H9 (cell line): Measurements from ENCODE around the gene SCYL3. TPM values are rescaled to one million over a fixed set of nuclear protein-coding genes. Genes with fewer than 3 reads are reported as not detected.

Experiments
- DNase-seq: peaks from one replicate; pipeline ENCODE4 v3.0.0-alpha.2; 2017
- H2AFZ ChIP-seq: one replicate; pipeline ENCODE4 v1.6.1; 2013; ENCODE audit warnings: mild to moderate bottlenecking, low read length, control low read depth, moderate library complexity
- H2AK5ac ChIP-seq: 2 replicates; pipeline ENCODE4 v1.6.1; 2013; ENCODE audit warnings: low read length, control low read depth, mixed read lengths; ENCODE audit not compliant: insufficient read length
- H2BK120ac ChIP-seq: one replicate; pipeline ENCODE4 v1.6.1; 2013; ENCODE audit warnings: low read depth, mild to moderate bottlenecking, low read length, control low read depth, inconsistent platforms; ENCODE audit not compliant: poor library complexity, severe bottlenecking
- H2BK12ac ChIP-seq: 2 replicates; pipeline ENCODE4 v1.6.1; 2013; ENCODE audit warnings: low read length, control low read depth, mixed read lengths, low read depth; ENCODE audit not compliant: insufficient read length
- H2BK15ac ChIP-seq: 2 replicates; pipeline ENCODE4 v1.6.1; 2013; ENCODE audit warnings: low read depth, low read length, control low read depth
- H2BK20ac ChIP-seq: one replicate; pipeline ENCODE4 v1.6.1; 2013; ENCODE audit warnings: low read depth, mild to moderate bottlenecking, low read length, control low read depth, inconsistent platforms; ENCODE audit not compliant: poor library complexity, severe bottlenecking
- H2BK5ac ChIP-seq: 2 replicates; pipeline ENCODE4 v1.6.1; 2013; ENCODE audit warnings: low read length, control low read depth, mixed read lengths; ENCODE audit not compliant: insufficient read length
- H3K14ac ChIP-seq: 2 replicates; pipeline ENCODE4 v1.6.1; 2013; ENCODE audit warnings: low read length, control low read depth; ENCODE audit not compliant: insufficient read depth
- H3K18ac ChIP-seq: 2 replicates; pipeline ENCODE4 v1.6.1; 2013; ENCODE audit warnings: low read depth, mild to moderate bottlenecking, mixed read lengths, low read length, control low read depth; ENCODE audit not compliant: insufficient read length
- H3K23ac ChIP-seq: 2 replicates; pipeline ENCODE4 v1.6.1; 2013; ENCODE audit warnings: low read length, control low read depth, mixed read lengths, low read depth; ENCODE audit not compliant: insufficient read length
- H3K23me2 ChIP-seq: 2 replicates; pipeline ENCODE4 v1.6.1; 2013; ENCODE audit warnings: low read depth, mild to moderate bottlenecking, mixed read lengths, low read length, control low read depth; ENCODE audit not compliant: insufficient read length, poor library complexity, severe bottlenecking
- H3K27ac ChIP-seq: 2 replicates; pipeline ENCODE4 v1.5.1; 2013; ENCODE audit warnings: low read length, control low read depth, mixed read lengths, low read depth; ENCODE audit not compliant: insufficient read length
- H3K27me3 ChIP-seq: 2 replicates; pipeline ENCODE4 v1.6.1; 2013; ENCODE audit warnings: low read length, control low read depth, inconsistent platforms; ENCODE audit not compliant: insufficient read depth
- H3K4ac ChIP-seq: 2 replicates; pipeline ENCODE4 v1.6.1; 2013; ENCODE audit warnings: low read depth, mild to moderate bottlenecking, control low read depth, inconsistent platforms, low read length, moderate library complexity
- H3K4me1 ChIP-seq: 2 replicates; pipeline ENCODE4 v1.6.1; 2013; ENCODE audit warnings: low read length, control low read depth, inconsistent platforms; ENCODE audit not compliant: insufficient read depth
- H3K4me2 ChIP-seq: 2 replicates; pipeline ENCODE4 v1.6.1; 2013; ENCODE audit warnings: low read length, control low read depth, mixed read lengths; ENCODE audit not compliant: insufficient read length, insufficient read depth
- H3K56ac ChIP-seq: 2 replicates; pipeline ENCODE4 v1.6.1; 2013; ENCODE audit warnings: low read depth, mild to moderate bottlenecking, mixed read lengths, low read length, control low read depth; ENCODE audit not compliant: insufficient read length
- H3K79me1 ChIP-seq: 2 replicates; pipeline ENCODE4 v1.6.1; 2013; ENCODE audit warnings: low read depth, mild to moderate bottlenecking, moderate library complexity, low read length, control low read depth, inconsistent platforms; ENCODE audit not compliant: insufficient read depth, poor library complexity, severe bottlenecking
- H3K79me2 ChIP-seq: 2 replicates; pipeline ENCODE4 v1.6.1; 2013; ENCODE audit warnings: low read length, control low read depth, inconsistent platforms; ENCODE audit not compliant: insufficient read depth
- H3K9ac ChIP-seq: 2 replicates; pipeline ENCODE4 v1.6.1; 2013; ENCODE audit warnings: low read length, control low read depth, mixed read lengths; ENCODE audit not compliant: insufficient read length; ENCODE audit errors: extremely low read depth
- H3K9me3 ChIP-seq: one replicate; pipeline ENCODE4 v1.6.1; 2013; ENCODE audit warnings: low read depth, low read length, inconsistent platforms; ENCODE audit not compliant: control insufficient read depth
- H3T11ph ChIP-seq: one replicate; pipeline ENCODE4 v1.6.1; 2013; ENCODE audit warnings: mild to moderate bottlenecking, low read length, control low read depth, inconsistent platforms
- H4K20me1 ChIP-seq: one replicate; pipeline ENCODE4 v1.6.1; 2013; ENCODE audit not compliant: control insufficient read depth, insufficient read length, insufficient read depth
- H4K5ac ChIP-seq: 2 replicates; pipeline ENCODE4 v1.6.1; 2013; ENCODE audit warnings: low read depth, mild to moderate bottlenecking, mixed read lengths, low read length, control low read depth; ENCODE audit not compliant: insufficient read length
- H4K8ac ChIP-seq: replicated peaks from 2 replicates; pipeline ENCODE4 v1.6.1; 2013; ENCODE audit warnings: low read length, control low read depth, mixed read lengths, low read depth; ENCODE audit not compliant: insufficient read length
- H4K91ac ChIP-seq: 2 replicates; pipeline ENCODE4 v1.6.1; 2013; ENCODE audit warnings: low read depth, mild to moderate bottlenecking, moderate library complexity, mixed read lengths, low read length, control low read depth; ENCODE audit not compliant: insufficient read length
- H3K27ac Mint-ChIP-seq, 3 experiments: 2 replicates in 2 of 3; 3 replicates in 1 of 3; pipeline ENCODE4 v1.8.0; 2020 to 2021; ENCODE audit warnings: mixed read lengths in 3 of 3, mild to moderate bottlenecking in 1 of 3, moderate library complexity in 1 of 3
- H3K27me3 Mint-ChIP-seq: 2 replicates; pipeline ENCODE4 v1.8.0; 2021; ENCODE audit warnings: low read depth, mild to moderate bottlenecking, moderate library complexity, mixed read lengths
- H3K36me3 Mint-ChIP-seq, 3 experiments: 2 replicates in 2 of 3; 3 replicates in 1 of 3; pipeline ENCODE4 v1.8.0; 2020 to 2021; ENCODE audit warnings: low read depth in 3 of 3, mixed read lengths in 3 of 3; ENCODE audit not compliant: insufficient read depth in 1 of 3
- H3K4me1 Mint-ChIP-seq, 2 experiments: 2 replicates each; pipeline ENCODE4 v1.8.0; 2020; ENCODE audit warnings: mixed read lengths in 2 of 2
- H3K4me3 Mint-ChIP-seq, 2 experiments: 2 replicates in 1 of 2; 3 replicates in 1 of 2; pipeline ENCODE4 v1.8.0; 2020 to 2021; ENCODE audit warnings: mild to moderate bottlenecking in 2 of 2, mixed read lengths in 2 of 2, moderate library complexity in 1 of 2
- H3K9me3 Mint-ChIP-seq, 2 experiments: 2 replicates in 1 of 2; 3 replicates in 1 of 2; pipeline ENCODE4 v1.8.0; 2020; ENCODE audit warnings: mild to moderate bottlenecking in 2 of 2, mixed read lengths in 2 of 2, moderate library complexity in 1 of 2
- CTCF ChIP-seq: fragments of 200-600 bp; sonication (generic); conservative IDR thresholded peaks from 3 replicates; pipeline ENCODE4 v1.8.0; 2021; ENCODE audit warnings: antibody characterized with exemption, mild to moderate bottlenecking
- WGBS: extraction: QIAGEN DNeasy Blood & Tissue Kit; methylation state at CpG from one replicate; pipeline ENCODE4 v1.1.7; 2013; ENCODE audit warnings: missing lambda C conversion rate, low lambda C conversion rate, mixed read lengths; ENCODE audit not compliant: insufficient read length; ENCODE audit errors: extremely low coverage; 5-methylcytosine and 5-hydroxymethylcytosine counted together
- total RNA-seq: library from RNA; stranded (reverse); gene quantifications from 2 replicates; pipeline ENCODE4 v1.2.1, GENCODE V29; 2021

SCYL3 gene
- total RNA-seq, 1 experiment from 2014 or later, result 3.9 TPM

GRCh38 chr1:169889871-169890270, 3.8 kb downstream of the SCYL3 start:
- no peaks in the 10 kb centered on the region for H3K9me3 ChIP-seq
- no peaks in the 10 kb centered on the region for H3K9me3 Mint-ChIP-seq
- H3K4me2 ChIP-seq, result no peak overlapping the region
- peaks cover 4% of the 10 kb centered on the region; the same call in 1 of the 2 replicates for H3K79me2 ChIP-seq
- H2BK120ac ChIP-seq, result no peak overlapping the region
- no peak for TF ChIP-seq CTCF
- H3K14ac ChIP-seq, result no peak overlapping the region
- no peak overlapping the region for H2BK12ac ChIP-seq
- no peak overlapping the region for H2AK5ac ChIP-seq
- H3K36me3 Mint-ChIP-seq, result peaks cover 0 to 11% (median 4%) of the 10 kb centered on the region in 3 experiments; a peak in 5 of 7 replicates
- no peak overlapping the region for H3K27ac Mint-ChIP-seq
- no peak overlapping the region for H2BK15ac ChIP-seq
- no peak overlapping the region for H3K27ac ChIP-seq
- H3K56ac ChIP-seq, result no peak overlapping the region
- H2BK20ac ChIP-seq, result no peak overlapping the region
- H3K27me3 Mint-ChIP-seq, result no peaks in the 10 kb centered on the region
- H3K4me3 Mint-ChIP-seq, result no peak overlapping the region
- H3K18ac ChIP-seq, result no peak overlapping the region
- H4K91ac ChIP-seq, result no peak overlapping the region
- H3K9ac ChIP-seq, result no peak overlapping the region
- H3K4me1 ChIP-seq, result no peaks in the 10 kb centered on the region; the same call in 1 of the 2 replicates
- H3K23ac ChIP-seq, result no peak overlapping the region
- H3K23me2 ChIP-seq, result peaks cover 7% of the 10 kb centered on the region
- no peak overlapping the region for H3K4ac ChIP-seq
- no peak overlapping the region for H3T11ph ChIP-seq
- DNase-seq, result no peak
- no peaks in the 10 kb centered on the region for H3K79me1 ChIP-seq
- H2AFZ ChIP-seq, result no peak overlapping the region
- H2BK5ac ChIP-seq, result no peak overlapping the region
- H4K5ac ChIP-seq, result no peak overlapping the region
- peaks cover 28 to 29% of the 10 kb centered on the region in 2 experiments for H3K4me1 Mint-ChIP-seq
- H4K8ac ChIP-seq, result no peak overlapping the region
- no peaks in the 10 kb centered on the region for H3K27me3 ChIP-seq
- whole genome bisulfite sequencing, result no CpG with 5 or more reads among the region's 2 CpGs
- no peaks in the 10 kb centered on the region for H4K20me1 ChIP-seq
